CD4-positive, alpha-beta T cell treated with Interleukin-15 for 4 hours (primary cell): ENCODE results near the gene CATSPERB.
"Not testable (repeated sequence)": the region's sequence is repeated elsewhere in the genome, so short reads cannot be mapped to it uniquely, and the experiment has no call there.

Source experiments
- DNase-seq: peaks from one replicate; pipeline ENCODE4 v3.0.0-alpha.2; 2020; ENCODE audit warnings: low spot score

Gene CATSPERB

GRCh38 chr14:91737619-91738018 lies 5.7 kb upstream of the CATSPERB start:
- no peak for DNase-seq

- no peak for DNase-seq
These were observed 1.1 kb upstream of the CATSPERB start for GRCh38 chr14:91732859-91733477.

- DNase-seq, result no peak
These were observed 553 bp upstream of the CATSPERB start for GRCh38 chr14:91732439-91732838.

- DNase-seq, result no peak
These were observed 868 bp downstream of the CATSPERB start for GRCh38 chr14:91731018-91731417.

GRCh38 chr14:91729756-91730155 lies 2.1 kb downstream of the CATSPERB start:
- DNase-seq, result no peak

GRCh38 chr14:91728616-91729183 lies 3.2 kb downstream of the CATSPERB start:
- DNase-seq, result no peak

GRCh38 chr14:91727121-91727520 lies 4.8 kb downstream of the CATSPERB start:
- no peak for DNase-seq

GRCh38 chr14:91723501-91723900 lies 8.4 kb downstream of the CATSPERB start:
- no peak for DNase-seq

- no peak for DNase-seq
These were observed 9.5 kb downstream of the CATSPERB start for GRCh38 chr14:91722386-91722785.

GRCh38 chr14:91719839-91720238 lies 12.0 kb downstream of the CATSPERB start:
- no peak for DNase-seq

- no peak for DNase-seq
These were observed 14.9 kb downstream of the CATSPERB start for GRCh38 chr14:91716999-91717398.

- peak; percentile 3 for DNase-seq
These were observed 17.1 kb downstream of the CATSPERB start for GRCh38 chr14:91714805-91715204.

- DNase-seq, result no peak
These were observed 23.1 kb downstream of the CATSPERB start for GRCh38 chr14:91708795-91709194.

GRCh38 chr14:91706996-91707395 lies 24.9 kb downstream of the CATSPERB start:
- DNase-seq, result no peak

- DNase-seq, result no peak
These were observed 37.2 kb downstream of the CATSPERB start for GRCh38 chr14:91694643-91695042.

GRCh38 chr14:91693346-91693745 lies 38.5 kb downstream of the CATSPERB start:
- no peak for DNase-seq

- DNase-seq, result no peak
These were observed 39.8 kb downstream of the CATSPERB start for GRCh38 chr14:91692075-91692474.

GRCh38 chr14:91689608-91690007 lies 42.3 kb downstream of the CATSPERB start:
- no peak for DNase-seq

GRCh38 chr14:91687436-91687835 lies 44.5 kb downstream of the CATSPERB start:
- DNase-seq, result not testable (repeated sequence)

GRCh38 chr14:91685600-91685999 lies 46.3 kb downstream of the CATSPERB start:
- no peak for DNase-seq

GRCh38 chr14:91681893-91682563 lies 49.9 kb downstream of the CATSPERB start:
- no peak for DNase-seq

- DNase-seq, result no peak
These were observed 50.8 kb downstream of the CATSPERB start for GRCh38 chr14:91681118-91681517.

GRCh38 chr14:91679273-91679672 lies 52.6 kb downstream of the CATSPERB start:
- no peak for DNase-seq

- not testable (repeated sequence) for DNase-seq
These were observed 54.2 kb downstream of the CATSPERB start for GRCh38 chr14:91677687-91678086.
